ENCODE measurements around the gene RNASE11.

The RNASE11 gene

DNA sequence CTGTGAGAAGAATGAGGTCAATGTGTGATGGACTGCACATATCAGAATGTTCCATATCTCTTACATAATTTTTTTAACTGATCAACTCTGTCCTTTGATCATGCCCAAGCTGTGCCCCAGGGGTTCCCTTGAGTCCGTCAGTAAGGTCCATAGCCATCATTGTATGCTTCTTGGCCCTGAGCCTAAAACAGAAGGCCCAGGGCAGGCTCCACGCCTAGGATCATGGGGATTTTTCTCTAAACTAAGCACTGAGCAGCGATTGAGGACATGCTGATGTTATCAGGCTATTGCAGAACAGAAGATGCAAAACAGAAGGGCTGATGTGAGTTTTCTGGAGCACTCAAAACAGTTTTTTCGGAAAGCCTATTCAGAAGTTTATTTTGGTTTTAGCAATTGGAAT lies 47.9 kb downstream of the RNASE11 start:
- WGBS (ENCODE audit: insufficient coverage, insufficient read length) = no CpG with 5 or more reads among the region's 4 CpGs
- Histone ChIP-seq H3K4me1 (ENCODE audit: control insufficient read depth, insufficient read depth, low read length) (no peaks in the 10 kb centered on the region), H3K9me3 (ENCODE audit: control insufficient read depth, insufficient read depth, low read length) (no peaks in the 10 kb centered on the region), H3K4me3 (ENCODE audit: low read length) (no peak overlapping the region), H3K27ac (ENCODE audit: low read length) (no peak overlapping the region), H3K27me3 (ENCODE audit: control insufficient read depth, insufficient read depth, low read length) (no peaks in the 10 kb centered on the region), H3K36me3 (ENCODE audit: control insufficient read depth, insufficient read depth, low read length) (no peaks in the 10 kb centered on the region)
- no peak for DNase-seq (ENCODE audit: low read depth, low spot score)

Data from iPS DF 6.9 (cell line).